Measurements from ENCODE around the gene KAT6B. TPM values are rescaled to one million over a fixed set of nuclear protein-coding genes. Genes with fewer than 3 reads are reported as not detected.

Gene KAT6B
- total RNA-seq, 4 donors from 2014 or later = 29.1 to 159 (median 61.2) TPM

DNA sequence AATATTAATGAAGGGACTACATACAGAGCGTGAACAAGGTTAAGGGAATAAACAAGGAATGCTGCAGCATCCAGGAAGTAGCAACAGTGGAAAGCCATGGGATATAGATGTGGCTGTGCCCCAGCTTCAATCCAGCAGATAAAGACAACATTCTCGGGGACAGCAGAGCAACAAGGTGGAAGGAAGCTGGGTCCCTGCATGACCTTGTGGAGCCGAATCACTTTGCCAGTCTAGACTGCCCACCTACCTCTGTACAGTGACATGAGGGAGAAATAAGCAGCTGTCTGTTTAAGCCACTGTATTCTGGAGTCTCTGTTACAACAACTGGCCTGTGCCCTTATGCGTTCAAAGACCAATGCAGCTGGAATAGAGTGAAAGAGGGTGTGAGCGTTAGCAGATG, 255.0 kb downstream of the KAT6B start:
- H3K4me3 ChIP-seq = no peak overlapping the region
- intact Hi-C loops (cut with DNase I; ENCODE audit: low total_unique reads) = no loop called here
- H3K36me3 ChIP-seq = no peaks in the 10 kb centered on the region
- H3K27ac ChIP-seq = no peak overlapping the region
- TF ChIP-seq CTCF (IDR thresholded peaks at IDR 0.05) (no peak), POLR2A (IDR thresholded peaks at IDR 0.05) (no peak)
- H3K9me3 ChIP-seq = no peaks in the 10 kb centered on the region
- no peaks in the 10 kb centered on the region for H3K27me3 ChIP-seq
- DNase-seq = no peak
- H3K4me1 ChIP-seq = no peaks in the 10 kb centered on the region

All from uterus (tissue), 4 donors.